HG03571 (cell line): Measurements from ENCODE around the gene HECA.
A peak's percentile ranks its signal among the peaks of the same experiment; 100 is the strongest.
"Not testable (repeated sequence)": the region's sequence is repeated elsewhere in the genome, so short reads cannot be mapped to it uniquely, and the experiment has no call there.

Source experiments
- ATAC-seq: cut with Tn5 transposase; IDR thresholded peaks from one replicate; pipeline ENCODE4 v1.9.1; 2021; ENCODE audit not compliant: unreplicated experiment

The HECA gene

DNA sequence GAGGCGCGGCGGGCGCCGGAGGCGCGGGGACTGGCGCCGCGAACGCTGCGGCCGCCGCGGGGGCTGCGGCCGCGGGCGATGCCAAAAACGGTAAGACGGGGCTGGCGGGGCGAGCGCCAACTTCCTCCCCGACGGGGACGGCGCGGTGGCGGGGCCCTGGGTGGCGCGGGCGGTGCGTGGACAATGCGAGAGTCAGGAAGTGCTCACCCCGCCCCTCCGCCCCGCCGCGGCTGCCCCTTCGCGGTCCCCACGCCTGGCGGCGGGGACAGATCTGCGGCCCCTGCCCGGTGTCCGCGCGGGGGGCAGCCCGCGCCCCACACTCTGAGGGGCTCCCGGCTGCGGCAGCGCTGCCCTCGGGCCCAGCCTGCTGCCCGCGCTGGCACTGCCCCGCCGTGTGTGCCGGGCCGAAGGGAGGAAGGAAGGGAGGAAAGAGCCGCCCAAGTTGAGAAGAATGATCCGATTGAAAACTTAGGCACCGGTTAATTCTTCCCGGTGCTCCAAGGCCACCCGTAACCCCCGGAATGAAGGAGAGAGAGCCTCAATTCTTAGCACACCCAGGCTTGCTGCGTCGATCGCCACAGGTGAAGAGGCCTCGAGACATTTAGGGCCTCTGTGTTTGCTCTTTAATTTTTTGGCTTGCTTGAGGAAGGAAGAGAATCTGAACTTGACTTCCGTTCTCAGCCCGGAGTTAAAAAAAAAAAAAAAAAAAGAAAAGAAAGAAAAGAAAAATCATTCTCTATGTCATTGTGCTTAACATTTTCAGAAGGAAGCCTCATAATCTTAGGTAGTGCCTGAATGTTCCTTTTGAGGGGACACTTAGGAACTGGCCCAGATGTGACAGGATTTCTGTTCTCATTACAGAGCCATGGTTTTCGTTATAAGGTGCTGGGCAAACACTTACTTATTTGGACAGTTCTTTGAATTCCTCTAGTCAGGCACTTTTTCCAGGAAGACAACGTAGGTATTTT is 982 bp downstream of the HECA start:
- peak; percentile 39 for ATAC-seq

DNA sequence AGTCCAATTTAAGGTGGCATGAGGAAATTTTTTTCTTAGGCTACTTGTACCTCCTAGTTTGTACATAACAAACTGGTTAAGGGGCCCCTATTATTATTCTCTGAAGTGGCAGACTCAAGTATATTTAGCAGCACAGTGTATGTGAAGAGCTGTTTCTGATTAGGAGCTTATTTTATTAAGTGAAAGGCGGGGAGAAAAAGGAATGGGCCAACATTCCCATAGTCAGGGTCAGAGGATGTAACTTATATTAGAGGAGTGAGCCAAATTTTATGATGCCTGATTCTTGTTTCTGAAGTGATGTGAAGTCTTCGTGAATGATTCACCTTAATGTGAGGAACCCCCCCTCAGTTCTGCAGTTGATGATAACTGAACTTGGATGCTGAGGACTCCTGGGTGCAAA is 2.8 kb downstream of the HECA start:
- no peak for ATAC-seq

DNA sequence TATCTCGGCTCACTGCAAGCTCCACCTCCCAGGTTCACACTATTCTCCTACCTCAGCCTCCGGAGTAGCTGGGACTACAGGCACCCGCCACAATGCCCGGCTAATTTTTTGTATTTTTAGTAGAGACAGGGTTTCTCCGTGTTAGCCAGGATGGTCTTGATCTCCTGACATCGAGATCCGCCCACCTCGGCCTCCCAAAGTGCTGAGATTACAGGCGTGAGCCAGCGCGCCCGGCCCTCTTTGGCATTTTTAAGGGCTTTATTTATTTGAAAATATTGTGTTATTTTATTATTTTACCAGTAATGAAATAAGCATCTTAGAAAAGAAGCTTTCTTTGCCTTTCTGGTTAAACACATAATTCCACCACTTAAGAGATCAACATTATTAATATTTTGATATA is 6.0 kb downstream of the HECA start:
- ATAC-seq, result not testable (repeated sequence)

DNA sequence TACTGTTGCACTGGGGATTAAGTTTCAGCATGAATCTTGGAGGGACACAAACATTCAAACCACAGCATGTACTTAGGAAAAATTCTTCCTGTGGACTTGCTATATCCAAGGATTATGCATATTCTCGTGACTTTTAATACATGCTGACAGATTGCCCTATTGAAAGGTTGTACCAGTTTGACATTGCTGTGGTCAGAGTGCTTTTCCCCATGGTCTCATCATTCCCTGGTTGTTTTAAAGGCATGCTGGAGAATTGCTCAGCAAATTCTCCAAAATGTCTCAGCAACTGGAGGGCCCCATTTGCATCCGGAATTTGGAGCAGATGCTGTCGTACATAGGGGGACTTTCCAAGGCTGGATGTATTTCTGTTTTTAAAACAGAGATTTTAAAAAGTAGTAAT is 7.4 kb downstream of the HECA start:
- ATAC-seq, result no peak

DNA sequence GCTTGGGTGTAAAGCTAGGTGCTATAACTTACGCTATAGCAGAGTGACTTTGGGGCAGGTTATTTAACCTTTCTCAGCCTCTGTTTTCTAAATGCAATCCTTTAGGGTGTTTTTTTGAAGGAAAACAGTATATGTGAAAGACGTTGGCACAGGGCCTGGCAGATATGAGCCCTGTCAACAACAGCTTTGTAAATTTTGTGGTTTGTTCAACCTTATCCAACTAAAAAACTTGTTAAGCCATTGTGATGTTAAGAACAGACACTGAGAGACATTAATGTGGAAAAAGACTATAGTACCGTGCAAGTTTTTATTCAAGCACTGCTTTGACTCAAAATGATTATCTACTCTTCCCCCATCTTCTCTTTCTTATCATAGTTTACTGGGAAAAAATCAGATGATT is 8.2 kb downstream of the HECA start:
- no peak for ATAC-seq

DNA sequence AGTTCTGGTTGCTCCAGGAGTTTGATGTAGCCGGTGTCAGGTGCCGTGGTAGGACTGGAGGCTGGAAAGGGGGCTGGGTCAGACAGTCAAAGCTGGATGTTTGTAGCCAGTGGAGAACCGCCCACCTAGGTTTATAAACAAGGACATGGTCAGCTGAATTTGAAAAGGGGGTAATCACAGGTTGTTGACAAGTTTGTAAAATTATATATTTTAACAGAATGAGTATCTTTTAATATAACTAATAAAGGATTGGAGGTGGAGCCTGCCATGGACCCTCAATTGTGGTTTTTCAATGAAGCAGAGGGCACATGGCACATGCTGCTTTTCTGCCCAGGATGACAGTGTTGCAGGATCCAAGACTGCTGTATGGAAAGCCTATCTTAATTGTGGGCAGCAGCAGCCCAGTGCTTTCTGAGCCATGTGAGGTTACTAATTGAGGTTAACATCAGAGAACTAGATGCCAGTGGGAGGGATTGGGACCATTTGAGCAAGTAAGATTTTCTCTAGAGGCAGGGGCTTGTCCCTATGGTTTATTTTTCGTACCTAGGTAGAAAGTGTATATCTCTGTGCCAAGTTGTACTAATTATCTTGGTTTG is 9.7 kb downstream of the HECA start:
- ATAC-seq, result no peak

DNA sequence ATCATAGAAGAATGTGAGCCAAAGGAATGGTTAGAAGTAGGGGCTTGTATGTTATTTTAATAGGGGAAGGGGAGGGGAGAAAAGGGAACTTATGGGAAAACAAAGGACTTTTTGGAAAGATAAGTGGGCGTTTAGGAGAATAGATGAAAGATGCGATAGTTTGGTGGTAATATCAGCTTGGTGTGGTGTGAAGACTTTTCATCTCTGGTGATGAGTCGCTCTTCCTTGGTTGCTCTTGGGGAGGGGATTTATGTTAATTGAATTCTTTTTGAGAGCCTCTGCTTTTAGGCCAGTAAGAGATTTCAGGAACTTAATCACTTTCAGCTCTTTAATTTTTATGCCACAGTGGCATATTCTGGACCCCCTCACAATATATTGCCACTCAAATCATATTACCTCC is 10.8 kb downstream of the HECA start:
- no peak for ATAC-seq

DNA sequence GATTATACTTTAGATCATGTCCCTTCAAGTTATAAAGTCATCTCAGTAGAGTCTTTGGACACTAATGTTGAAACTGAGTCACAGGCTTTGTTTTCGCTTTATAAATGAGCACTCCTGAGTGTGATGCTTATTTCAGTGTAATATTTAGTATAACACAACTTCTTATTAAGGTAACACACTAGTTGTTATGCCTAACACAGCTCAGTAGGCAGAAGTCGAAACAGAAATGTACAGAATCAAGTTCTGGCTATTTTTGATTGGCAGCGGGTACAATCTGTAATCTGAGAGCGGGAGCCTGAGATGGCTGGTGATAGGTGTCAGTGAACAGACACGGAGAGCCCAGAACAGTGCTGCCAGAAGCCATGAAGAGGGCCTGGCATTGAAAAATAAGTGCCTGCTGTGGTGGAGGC is 11.4 kb downstream of the HECA start:
- no peak for ATAC-seq

DNA sequence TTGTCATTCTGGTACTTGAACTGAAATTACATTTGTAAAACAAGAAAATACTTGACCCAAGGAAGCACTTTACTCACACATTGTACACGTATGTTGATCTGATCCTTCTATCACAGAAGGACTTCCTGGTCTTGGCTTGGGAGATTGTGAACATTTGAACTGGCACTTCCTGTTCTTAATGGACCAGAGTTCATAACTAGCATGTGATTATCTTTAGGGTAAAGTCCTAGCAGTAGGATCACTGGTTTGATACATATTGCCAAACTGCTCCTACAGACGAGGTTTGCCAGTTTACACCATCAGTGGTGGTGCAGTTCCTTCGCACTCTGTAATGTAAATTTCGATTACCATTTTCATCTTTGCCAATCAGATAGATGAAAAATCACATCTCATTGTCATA is 12.7 kb downstream of the HECA start:
- no peak for ATAC-seq

DNA sequence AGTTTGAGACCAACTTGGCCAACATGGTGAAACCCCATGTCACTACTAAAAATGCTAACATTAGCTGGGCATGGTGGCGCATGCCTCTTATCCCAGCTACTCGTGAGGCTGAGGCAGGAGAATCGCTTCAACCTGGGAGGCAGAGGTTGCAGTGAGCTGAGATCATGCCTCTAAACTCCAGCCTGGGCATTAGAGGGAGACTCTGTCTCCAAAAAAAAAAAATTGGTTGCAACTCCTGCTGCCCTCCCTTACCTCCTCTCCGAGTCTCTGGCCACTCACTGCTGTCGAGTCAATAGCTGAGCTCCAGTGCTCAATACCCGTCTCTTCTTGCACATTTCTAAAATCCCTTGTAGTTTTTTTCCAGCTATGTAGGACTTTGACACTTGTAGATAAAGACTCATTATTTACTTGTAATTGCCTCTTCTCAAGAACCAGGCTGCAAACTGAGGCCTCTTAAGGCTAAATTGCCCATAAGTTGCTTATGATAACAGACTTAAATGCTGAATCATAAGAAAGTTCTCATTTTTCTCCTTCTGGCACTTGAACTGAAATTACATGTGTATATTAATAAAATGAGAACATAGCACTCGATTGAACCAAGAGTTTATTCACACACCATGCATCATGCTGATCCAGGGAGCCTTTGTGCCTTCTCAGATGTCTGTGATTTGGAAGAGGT is 13.8 kb downstream of the HECA start:
- no peak for ATAC-seq

DNA sequence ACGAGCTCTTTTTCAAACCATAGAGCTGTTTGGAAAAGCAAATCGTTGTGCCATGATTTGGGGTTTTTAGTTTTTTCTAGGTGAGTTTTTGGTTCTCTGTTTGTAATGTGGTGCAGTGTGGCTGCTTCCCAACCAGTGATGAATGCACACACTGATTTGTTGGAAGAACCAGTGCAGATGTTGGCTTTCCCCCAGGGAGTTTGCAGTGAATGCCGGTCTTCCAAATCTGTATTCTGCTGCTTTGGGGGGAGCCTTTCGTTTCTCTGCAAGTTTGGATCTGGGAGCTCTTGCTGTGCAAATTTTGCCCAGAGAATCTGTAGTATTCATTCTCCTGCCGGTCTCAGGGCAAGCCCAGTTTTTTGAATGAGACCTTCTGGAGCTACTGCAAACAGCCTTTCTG is 14.5 kb downstream of the HECA start:
- no peak for ATAC-seq

DNA sequence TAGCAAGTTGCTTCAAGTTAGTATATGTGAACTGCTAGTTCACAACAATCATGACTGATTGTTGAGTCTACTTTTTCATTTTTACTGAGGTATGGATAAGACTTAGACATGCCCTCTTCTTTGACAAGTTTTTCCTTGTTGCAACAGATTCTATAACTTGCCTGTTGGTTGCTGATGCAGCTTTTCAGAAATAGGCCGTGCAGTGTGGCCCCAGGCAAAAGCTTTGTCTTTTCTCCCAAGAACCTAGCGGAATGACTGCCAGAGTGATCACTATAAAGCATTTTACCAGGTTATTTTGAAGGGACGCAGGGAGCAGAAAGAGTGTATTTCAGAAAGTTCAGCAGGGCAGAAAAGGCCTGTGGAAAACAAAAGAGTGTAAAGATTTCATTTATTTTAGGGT is 16.0 kb downstream of the HECA start:
- ATAC-seq, result no peak

DNA sequence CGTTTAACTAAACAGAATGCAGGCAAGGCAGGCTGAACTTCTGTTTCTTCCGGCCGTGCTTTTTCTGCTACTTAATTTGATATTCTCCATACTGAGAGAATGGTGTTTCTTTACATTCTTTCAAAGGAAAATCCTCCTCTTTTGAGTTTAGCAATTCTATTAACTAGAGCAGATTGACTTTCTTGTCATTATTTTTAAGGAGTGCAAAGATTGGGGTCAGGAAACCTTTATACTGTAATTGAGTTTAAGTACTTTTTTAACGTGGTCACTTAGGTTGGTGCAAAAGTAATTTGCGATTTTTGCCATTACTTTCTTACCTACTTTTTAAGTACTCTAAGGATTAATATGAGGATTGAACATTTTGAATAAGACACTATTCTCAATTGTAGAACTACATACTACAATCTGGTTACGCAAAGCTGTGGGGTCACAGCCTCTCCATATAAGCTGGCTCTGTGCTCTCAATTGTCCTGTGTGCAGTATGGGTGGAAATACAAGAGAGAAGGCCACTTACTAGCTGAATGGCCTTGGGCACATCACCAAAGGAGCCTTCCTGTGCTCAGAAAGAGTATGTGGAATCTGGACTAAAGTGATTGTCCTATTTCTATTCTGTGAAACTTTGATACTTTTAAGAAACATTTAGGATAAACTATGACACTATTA is 16.7 kb downstream of the HECA start:
- no peak for ATAC-seq

DNA sequence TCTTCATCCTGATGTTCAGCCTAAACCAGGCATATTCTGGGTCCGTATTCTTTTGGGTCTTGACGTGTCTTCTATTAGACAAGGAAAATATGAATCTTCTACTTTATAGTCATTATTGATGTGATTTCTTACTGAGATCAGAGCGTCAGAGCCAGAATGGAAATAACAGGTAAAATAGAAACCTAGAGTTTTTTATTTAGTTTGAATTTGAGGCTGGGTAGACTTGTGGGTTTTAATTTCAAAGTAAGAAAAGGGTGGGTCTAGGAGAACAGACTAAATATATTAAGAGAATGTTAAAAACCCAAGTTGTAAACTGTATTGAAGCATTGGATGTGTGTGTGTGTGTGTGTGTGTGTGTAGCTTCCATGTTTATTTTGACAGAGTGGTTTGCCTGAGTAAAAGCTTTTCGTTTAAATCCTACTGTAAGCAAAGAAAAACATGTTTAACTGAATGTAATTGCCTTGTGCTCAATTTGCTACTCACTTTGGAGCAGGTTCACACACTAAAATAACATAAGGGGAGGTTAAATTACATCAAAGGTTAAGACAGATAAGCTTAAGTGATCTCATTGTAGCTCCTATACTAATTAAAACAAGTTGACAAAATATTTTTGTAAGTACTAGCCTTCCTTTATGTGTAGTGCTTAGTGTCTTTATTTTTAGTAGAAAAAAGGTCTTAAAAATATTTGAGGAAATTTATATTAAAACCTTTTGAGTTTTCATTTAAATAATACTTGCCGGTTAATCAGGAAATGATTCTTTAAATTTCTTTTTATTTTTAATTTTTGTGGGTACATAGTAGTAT is 17.4 kb downstream of the HECA start:
- ATAC-seq, result no peak

DNA sequence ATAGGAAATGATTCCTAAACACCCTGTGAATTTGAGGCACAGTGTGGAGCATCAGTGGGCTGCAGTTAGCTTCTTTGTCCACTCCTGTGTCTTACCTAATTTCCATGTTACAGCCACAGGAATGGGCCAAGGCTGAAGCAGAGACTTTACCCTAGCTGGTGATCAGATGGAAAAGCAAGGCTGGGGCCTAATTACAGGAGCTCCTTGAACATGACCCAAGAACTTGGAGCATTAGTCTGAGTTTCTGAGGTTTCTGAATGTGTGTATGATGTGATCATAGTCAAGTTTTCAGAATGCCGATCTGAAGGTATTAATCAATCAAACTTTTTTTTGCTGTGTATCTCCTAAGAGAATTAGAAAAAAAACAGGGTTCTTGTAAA is 18.0 kb downstream of the HECA start:
- no peak for ATAC-seq

DNA sequence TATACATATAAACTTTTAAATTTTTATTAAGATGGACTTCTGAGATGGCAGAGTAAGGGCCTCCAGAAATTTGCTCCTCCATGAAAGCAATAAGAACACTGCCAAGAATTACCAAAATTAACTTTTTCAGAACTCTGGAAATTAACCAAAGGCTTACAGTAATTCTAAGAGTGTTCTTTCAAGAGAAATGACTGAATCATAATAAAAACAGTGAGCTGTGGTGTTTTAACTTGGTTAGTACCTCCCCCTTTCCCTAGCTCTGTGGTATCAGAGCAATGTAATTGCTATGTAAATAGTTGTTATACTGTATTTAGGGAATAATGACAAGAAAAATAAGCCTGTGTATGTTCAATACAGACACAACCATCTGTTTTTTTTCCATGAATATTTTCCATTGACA is 19.0 kb downstream of the HECA start:
- ATAC-seq, result no peak

DNA sequence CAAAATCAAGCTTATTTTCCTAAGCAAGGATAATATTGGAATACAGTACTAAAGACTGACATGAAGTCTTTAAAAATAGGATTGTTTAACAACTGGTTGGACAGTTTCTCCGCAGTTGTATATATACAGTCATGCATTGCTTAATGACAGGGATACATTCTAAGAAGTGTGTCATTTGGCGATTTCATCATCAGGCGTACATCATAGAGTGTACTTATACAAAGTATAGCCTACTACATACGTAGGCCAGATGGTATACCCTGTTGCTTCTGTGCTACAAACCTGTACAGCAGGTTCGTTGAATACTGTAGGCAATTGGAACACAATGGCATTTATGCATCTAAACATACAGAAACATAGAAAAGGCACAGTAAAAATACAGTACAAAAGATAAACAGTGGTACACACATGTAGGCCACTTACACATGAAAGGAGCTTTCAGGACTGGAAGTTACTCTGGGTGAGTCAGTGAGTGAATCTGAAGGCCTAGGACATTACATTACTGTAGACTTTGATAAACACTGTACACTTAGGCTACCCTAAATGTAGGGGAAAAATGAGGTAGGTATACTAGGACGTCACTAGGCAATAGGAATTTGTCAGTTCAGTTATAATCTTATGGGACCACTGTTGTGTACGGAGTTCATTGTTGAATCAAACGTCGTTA is 20.1 kb downstream of the HECA start:
- ATAC-seq, result no peak

DNA sequence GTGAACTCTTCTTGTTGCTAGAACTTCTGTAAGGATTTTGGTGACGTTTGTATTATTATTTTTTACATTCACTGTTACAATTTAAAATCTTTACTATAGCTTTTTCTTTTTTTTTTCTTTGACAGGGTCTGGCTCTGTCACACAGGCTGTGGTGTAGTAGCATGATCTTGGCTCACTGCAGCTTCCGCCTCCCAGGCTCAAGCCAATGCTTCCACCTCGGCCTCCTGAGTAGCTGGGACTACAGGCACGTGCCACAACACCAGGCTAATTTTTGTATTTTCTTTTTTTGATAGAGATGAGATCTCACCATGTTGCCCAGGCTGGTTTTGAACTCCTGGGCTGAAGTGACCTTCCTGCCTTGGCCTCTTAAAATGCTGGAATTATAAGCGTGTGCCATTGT is 21.2 kb downstream of the HECA start:
- ATAC-seq, result no peak

DNA sequence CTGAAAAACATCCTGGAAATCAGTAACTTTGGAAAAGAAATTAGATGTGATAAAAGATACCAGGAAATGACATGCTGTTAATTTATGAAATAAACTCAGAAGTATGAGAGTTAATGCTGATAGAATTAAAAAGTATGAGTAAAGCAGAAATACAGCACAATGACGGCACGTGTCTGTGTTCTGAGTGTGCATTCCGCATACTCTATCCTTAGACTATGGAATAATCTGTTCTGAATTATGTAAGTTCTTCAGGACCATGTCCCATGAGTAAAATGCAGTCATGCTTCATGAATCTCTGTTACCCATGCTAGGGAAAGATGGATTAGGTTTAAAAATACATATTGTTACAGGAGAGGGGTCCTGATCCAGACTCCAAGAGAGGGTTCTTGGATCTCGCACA is 21.7 kb downstream of the HECA start:
- ATAC-seq, result no peak

DNA sequence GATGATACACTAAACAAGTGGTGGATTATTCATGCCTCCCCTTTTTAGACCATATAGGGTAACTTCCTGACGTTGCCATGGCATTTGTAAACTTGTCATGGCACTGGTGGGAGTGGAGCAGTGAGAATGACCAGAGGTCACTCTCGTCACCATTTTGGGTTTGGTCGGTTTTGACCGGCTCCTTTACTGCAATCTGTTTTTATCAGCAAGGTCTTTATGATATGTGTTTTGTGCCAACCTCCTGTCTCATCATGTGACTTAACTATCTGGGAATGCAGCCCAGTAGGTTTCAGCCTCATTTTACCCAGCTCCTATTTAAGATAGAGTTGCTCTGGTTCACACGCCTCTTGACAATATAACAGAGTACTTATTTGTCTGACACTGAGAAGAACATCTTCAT is 22.2 kb downstream of the HECA start:
- not testable (repeated sequence) for ATAC-seq
